Natural killer cell (primary cell): ENCODE data around the gene CABCOCO1. TPM values are rescaled to one million over a fixed set of nuclear protein-coding genes. Genes with fewer than 3 reads are reported as not detected.
"Not testable (repeated sequence)": the region's sequence is repeated elsewhere in the genome, so short reads cannot be mapped to it uniquely, and the experiment has no call there.

Experiments used
- ATAC-seq, 3 donors: fragments of 150-1000 bp in 2 of 3; fragments of 200-7000 bp in 1 of 3; cut with Tn5 transposase; 1 replicate in 1 of 3; 2 replicates in 2 of 3; pipeline ENCODE4 v1.10.0; 2021; ENCODE audit warnings: mild to moderate bottlenecking in 2 of 3, moderate library complexity in 2 of 3
- DNase-seq, 2 donors: peaks; one replicate each; pipeline versions ENCODE4 v3.0.0 to v3.0.0-alpha.2; 2013 to 2021; ENCODE audit warnings: mixed read lengths in 1 of 2
- H3K27ac ChIP-seq: one replicate; pipeline ENCODE4 v1.5.1; 2013; ENCODE audit warnings: mild to moderate bottlenecking, low read length
- H3K27me3 ChIP-seq: one replicate; pipeline ENCODE4 v1.6.1; 2013; ENCODE audit warnings: low read length; ENCODE audit not compliant: control insufficient read depth, insufficient read depth
- H3K36me3 ChIP-seq: one replicate; pipeline ENCODE4 v1.6.1; 2013; ENCODE audit warnings: low read length; ENCODE audit not compliant: control insufficient read depth, insufficient read depth
- H3K4me1 ChIP-seq: one replicate; pipeline ENCODE4 v1.6.1; 2013; ENCODE audit warnings: low read length; ENCODE audit not compliant: control insufficient read depth, insufficient read depth
- H3K4me3 ChIP-seq: one replicate; pipeline ENCODE4 v1.5.1; 2013; ENCODE audit warnings: low read length
- H3K9me3 ChIP-seq: one replicate; pipeline ENCODE4 v1.6.1; 2013; ENCODE audit warnings: low read length; ENCODE audit not compliant: control insufficient read depth, insufficient read depth
- H3K27ac Mint-ChIP-seq, 2 donors: one replicate each; pipeline ENCODE4 v1.8.0; 2022; ENCODE audit warnings: mild to moderate bottlenecking in 2 of 2, mixed read lengths in 2 of 2, moderate library complexity in 1 of 2
- H3K27me3 Mint-ChIP-seq, 2 donors: one replicate each; pipeline ENCODE4 v1.8.0; 2022; ENCODE audit warnings: low read depth in 2 of 2, mixed read lengths in 2 of 2
- H3K36me3 Mint-ChIP-seq: one replicate; pipeline ENCODE4 v1.8.0; 2022; ENCODE audit warnings: mixed read lengths
- H3K4me1 Mint-ChIP-seq, 2 donors: one replicate each; pipeline ENCODE4 v1.8.0; 2022; ENCODE audit warnings: mixed read lengths in 2 of 2
- H3K4me3 Mint-ChIP-seq: one replicate; pipeline ENCODE4 v1.8.0; 2022; ENCODE audit warnings: mild to moderate bottlenecking, moderate library complexity, mixed read lengths
- H3K9me3 Mint-ChIP-seq, 2 donors: one replicate each; pipeline ENCODE4 v1.8.0; 2022; ENCODE audit warnings: mixed read lengths in 2 of 2
- WGBS: methylation state at CpG from one replicate; pipeline ENCODE4 v1.1.7; 2013; ENCODE audit warnings: missing lambda C conversion rate; ENCODE audit not compliant: insufficient coverage; 5-methylcytosine and 5-hydroxymethylcytosine counted together
- intact Hi-C: fragments of 100-400 bp; cut with micrococcal nuclease; formaldehyde crosslinking; loops from one replicate; pipeline ENCODE4 v1.14.2; 2022
- total RNA-seq, 4 donors: library from RNA; stranded (reverse); fragments of 120-200 nt in 1 of 4; gene quantifications; one replicate each; pipeline versions ENCODE4 v1.2.3 to v1.2.4, GENCODE V29; 2013 to 2022
- TF ChIP-seq, protein P1 (sequence below): fragments of 200-600 bp; IDR thresholded peaks from one replicate; pipeline ENCODE4 v1.8.0; 2022; ENCODE audit warnings: antibody characterized with exemption

CABCOCO1 gene
- total RNA-seq, 3 donors from 2014 or later (not counting 1 experiment from before 2014, with no cell fraction given) = not detected

DNA sequence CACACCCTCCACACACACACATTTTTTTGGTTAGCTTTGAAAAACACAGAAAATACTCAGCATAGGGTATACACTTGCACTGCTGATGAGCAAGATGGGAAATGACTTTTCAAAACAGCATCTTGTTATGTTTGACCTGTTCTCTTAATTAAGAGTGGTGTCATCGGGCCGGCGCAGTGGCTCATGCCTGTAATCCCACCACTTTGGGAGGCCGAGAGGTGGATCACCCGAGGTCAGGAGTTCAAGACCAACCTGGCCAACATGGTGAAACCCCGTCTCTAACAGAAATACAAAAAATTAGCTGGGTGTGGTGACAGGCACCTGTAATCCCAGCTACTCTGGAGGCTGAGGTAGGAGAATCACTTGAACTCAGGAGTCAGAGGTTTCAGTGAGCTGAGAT is 56.7 kb downstream of the CABCOCO1 start:
- not testable (repeated sequence) for DNase-seq
- 93% methylated on average over 6 of the region's 6 CpGs for WGBS

DNA sequence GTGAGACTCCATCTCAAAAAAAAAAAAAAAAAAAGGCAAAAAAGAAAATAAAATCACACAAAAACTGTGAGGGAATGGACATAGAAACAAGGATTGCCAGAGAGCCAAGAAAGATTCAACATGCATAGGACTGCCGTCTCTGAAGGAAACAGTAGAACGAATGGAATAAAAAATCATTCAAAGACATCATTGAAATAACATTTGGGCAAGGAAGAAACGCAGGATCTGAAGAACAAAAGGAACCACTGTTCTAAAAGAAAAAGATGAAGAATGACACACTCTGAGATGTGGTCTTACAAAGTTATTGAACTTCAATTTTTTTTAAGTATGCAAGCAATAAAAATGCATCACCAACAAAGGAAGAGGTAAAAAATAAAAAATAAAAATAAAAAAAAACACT is 57.2 kb downstream of the CABCOCO1 start:
- H3K27ac Mint-ChIP-seq = no peak overlapping the region
- DNase-seq (no peak), ATAC-seq (no peak)
- 88% methylated on average over 2 of the region's 3 CpGs for WGBS
- Histone ChIP-seq H3K36me3 (no peaks in the 10 kb centered on the region), H3K27me3 (no peaks in the 10 kb centered on the region), H3K27ac (no peak overlapping the region), H3K4me1 (no peaks in the 10 kb centered on the region), H3K4me3 (no peak overlapping the region), H3K9me3 (no peaks in the 10 kb centered on the region)
- TF ChIP-seq, protein P1, sequence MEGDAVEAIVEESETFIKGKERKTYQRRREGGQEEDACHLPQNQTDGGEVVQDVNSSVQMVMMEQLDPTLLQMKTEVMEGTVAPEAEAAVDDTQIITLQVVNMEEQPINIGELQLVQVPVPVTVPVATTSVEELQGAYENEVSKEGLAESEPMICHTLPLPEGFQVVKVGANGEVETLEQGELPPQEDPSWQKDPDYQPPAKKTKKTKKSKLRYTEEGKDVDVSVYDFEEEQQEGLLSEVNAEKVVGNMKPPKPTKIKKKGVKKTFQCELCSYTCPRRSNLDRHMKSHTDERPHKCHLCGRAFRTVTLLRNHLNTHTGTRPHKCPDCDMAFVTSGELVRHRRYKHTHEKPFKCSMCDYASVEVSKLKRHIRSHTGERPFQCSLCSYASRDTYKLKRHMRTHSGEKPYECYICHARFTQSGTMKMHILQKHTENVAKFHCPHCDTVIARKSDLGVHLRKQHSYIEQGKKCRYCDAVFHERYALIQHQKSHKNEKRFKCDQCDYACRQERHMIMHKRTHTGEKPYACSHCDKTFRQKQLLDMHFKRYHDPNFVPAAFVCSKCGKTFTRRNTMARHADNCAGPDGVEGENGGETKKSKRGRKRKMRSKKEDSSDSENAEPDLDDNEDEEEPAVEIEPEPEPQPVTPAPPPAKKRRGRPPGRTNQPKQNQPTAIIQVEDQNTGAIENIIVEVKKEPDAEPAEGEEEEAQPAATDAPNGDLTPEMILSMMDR = no peak
- H3K27me3 Mint-ChIP-seq = peaks cover 0 to 3% of the 10 kb centered on the region in 2 donors
- no peaks in the 10 kb centered on the region for H3K9me3 Mint-ChIP-seq
- H3K4me1 Mint-ChIP-seq = no peaks in the 10 kb centered on the region
- H3K36me3 Mint-ChIP-seq = no peaks in the 10 kb centered on the region
- intact Hi-C loops = no loop called here
- no peak overlapping the region for H3K4me3 Mint-ChIP-seq

More for the DNA sequence above, 56.7 kb downstream of the CABCOCO1 start:
- H3K27me3 ChIP-seq, H3K36me3 Mint-ChIP-seq, H3K4me3 Mint-ChIP-seq, H3K4me1 ChIP-seq, H3K9me3 ChIP-seq, H3K9me3 Mint-ChIP-seq, H3K4me1 Mint-ChIP-seq, intact Hi-C loops, H3K36me3 ChIP-seq, H3K4me3 ChIP-seq, H3K27ac Mint-ChIP-seq, ATAC-seq, H3K27ac ChIP-seq, H3K27me3 Mint-ChIP-seq: not testable (repeated sequence)

DNA sequence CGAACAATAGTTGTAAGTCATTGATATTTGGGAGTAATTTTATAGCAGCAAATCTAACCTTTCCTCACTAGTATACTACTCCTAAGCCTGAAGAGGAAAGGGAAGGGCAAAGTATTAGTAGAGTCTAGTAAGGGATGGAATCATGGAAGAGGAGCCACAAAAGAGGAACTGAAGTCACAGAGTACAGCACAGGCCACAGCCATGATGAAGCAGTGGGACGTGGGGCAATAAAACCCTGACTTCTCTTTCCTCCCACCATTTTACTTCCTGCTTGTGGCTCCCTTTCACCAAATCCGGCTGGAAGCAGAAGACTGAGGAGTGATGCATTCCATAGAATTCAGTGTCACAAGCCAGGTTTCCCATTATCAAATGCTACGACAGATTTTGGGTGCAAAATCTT is 58.7 kb downstream of the CABCOCO1 start:
- no peak overlapping the region for H3K4me3 ChIP-seq
- H3K27me3 ChIP-seq = no peaks in the 10 kb centered on the region
- Mint-ChIP-seq H3K4me3 (no peak overlapping the region), H3K27ac (no peak overlapping the region), H3K36me3 (no peaks in the 10 kb centered on the region), H3K4me1 (no peaks in the 10 kb centered on the region), H3K9me3 (no peaks in the 10 kb centered on the region), H3K27me3 (peaks cover 0 to 3% of the 10 kb centered on the region in 2 donors)
- TF ChIP-seq, protein P1 = no peak
- H3K36me3 ChIP-seq = no peaks in the 10 kb centered on the region
- ATAC-seq (no peak), DNase-seq (no peak)
- WGBS = 90% methylated on average over 3 of the region's 4 CpGs
- intact Hi-C loops = no loop called here
- no peaks in the 10 kb centered on the region for H3K9me3 ChIP-seq
- H3K4me1 ChIP-seq = no peaks in the 10 kb centered on the region
- H3K27ac ChIP-seq = no peak overlapping the region

DNA sequence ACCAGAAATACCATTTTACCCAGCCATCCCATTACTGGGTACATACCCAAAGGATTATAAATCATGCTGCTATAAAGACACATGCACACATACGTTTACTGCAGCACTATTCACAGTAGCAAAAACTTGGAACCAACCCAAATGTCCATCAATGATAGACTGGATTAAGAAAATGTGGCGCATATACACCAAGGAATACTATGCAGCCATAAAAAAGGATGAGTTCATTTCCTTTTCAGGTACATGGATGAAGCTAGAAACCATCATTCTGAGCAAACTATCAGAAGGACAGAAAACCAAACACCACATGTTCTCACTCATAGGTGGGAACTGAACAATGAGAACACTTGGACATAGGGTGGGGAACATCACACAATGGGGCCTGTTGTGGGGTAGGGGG is 62.5 kb downstream of the CABCOCO1 start:
- 80% methylated on average over 2 of the region's 2 CpGs for WGBS
- intact Hi-C loops = not testable (repeated sequence)

DNA sequence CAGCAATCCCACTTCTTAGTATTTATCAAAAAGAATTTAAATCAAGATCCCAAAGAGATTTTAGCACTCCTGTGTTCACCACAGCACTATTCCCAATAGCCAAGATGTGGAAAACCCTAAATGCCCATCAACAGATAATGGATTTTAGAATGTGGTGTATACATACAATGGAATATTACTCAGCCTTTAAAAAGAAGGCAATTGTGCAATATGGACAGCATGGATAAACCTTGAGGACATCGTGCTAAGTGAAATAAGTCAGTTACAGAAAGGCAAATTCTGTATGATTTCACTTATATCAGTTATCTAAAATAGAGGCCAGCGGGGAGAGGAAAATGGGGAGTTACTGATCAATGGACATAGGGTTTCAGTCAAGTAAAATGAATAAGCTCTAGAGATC is 66.9 kb downstream of the CABCOCO1 start:
- no peaks in the 10 kb centered on the region for H3K9me3 ChIP-seq
- Mint-ChIP-seq H3K27me3 (peaks cover 18 to 31% of the 10 kb centered on the region in 2 donors), H3K27ac (no peak overlapping the region), H3K9me3 (no peaks in the 10 kb centered on the region), H3K36me3 (no peaks in the 10 kb centered on the region), H3K4me3 (no peak overlapping the region), H3K4me1 (no peaks in the 10 kb centered on the region)
- no peaks in the 10 kb centered on the region for H3K4me1 ChIP-seq
- peaks cover 2% of the 10 kb centered on the region for H3K27me3 ChIP-seq
- no peak overlapping the region for H3K27ac ChIP-seq
- intact Hi-C loops = no loop called here
- DNase-seq = no peak
- ATAC-seq = no peak
- H3K36me3 ChIP-seq = no peaks in the 10 kb centered on the region
- TF ChIP-seq, protein P1 = no peak
- H3K4me3 ChIP-seq = no peak overlapping the region
- WGBS = 80% methylated on average over 1 of the region's 2 CpGs

More for the DNA sequence above, 62.5 kb downstream of the CABCOCO1 start:
- H3K27ac Mint-ChIP-seq, H3K9me3 ChIP-seq, H3K4me1 ChIP-seq, H3K27ac ChIP-seq, ATAC-seq, H3K36me3 Mint-ChIP-seq, H3K36me3 ChIP-seq, DNase-seq, H3K4me3 Mint-ChIP-seq, H3K9me3 Mint-ChIP-seq, H3K27me3 ChIP-seq, H3K4me3 ChIP-seq, H3K4me1 Mint-ChIP-seq: not testable (repeated sequence)
- H3K27me3 Mint-ChIP-seq = peaks cover 11 to 16% of the 10 kb centered on the region in 2 donors
